ENCODE measurements around the gene LINGO3.
"Not testable (repeated sequence)": the region's sequence is repeated elsewhere in the genome, so short reads cannot be mapped to it uniquely, and the experiment has no call there.

Gene LINGO3

GRCh38 chr19:2287585-2288337, 20.2 kb downstream of the LINGO3 start:
- DNase-seq (ENCODE audit: insufficient read length, low spot score), result no peak
- FAIRE-seq, result no peak
- TF ChIP-seq PAX5 (IDR thresholded peaks at IDR 0.05; ENCODE audit: insufficient read depth, low read length, severe bottlenecking) (no peak), POLR2A (IDR thresholded peaks at IDR 0.05; ENCODE audit: low read depth, low read length) (peak; percentile 50; the same call in 1 of the 2 replicates)

DNA sequence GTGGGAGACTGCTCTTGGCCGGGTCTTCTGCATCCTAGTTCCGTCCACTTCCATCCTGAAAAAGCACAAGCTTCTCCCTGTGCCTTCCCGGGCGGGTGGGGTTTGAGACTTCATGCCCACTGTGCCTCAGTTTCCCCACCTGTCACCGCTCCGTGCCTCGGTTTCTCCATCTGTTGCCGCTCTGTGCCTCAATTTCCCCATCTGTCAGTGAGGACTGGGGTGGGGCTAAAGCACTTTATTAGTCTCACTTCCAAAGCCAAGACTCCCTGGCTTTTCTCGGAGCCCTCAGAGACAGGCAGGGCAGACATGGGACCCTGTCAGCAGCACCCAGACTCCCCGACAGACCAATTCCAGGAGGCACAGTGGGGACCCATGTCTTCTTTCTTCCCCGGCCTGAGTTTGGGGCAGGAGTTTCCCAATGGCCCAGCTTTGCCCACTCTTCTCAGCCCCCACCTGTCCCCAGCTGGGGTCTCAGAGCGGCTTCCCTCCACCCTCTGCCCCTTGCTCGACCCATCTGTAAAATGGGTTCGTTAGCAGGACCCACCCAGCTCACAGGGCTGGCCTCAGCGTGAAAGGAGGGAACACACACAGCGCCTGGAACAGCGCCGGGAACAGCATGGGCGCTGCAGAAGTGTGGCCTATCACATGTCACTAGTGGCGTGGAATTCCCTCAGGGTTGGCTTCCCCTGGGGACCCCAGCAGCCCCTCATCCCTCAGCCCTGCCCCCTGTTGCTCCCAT, 21.4 kb downstream of the LINGO3 start:
- no peak for FAIRE-seq
- TF ChIP-seq POLR2AphosphoS5 (IDR thresholded peaks at IDR 0.05; ENCODE audit: low read depth, low read length) (0 out of 2 replicates have a peak, but pooled peaks have one; percentile 9), SPI1 (IDR thresholded peaks at IDR 0.05; ENCODE audit: low read depth, low read length) (no peak)
- DNase-seq (ENCODE audit: insufficient read length, low spot score), result no peak

DNA sequence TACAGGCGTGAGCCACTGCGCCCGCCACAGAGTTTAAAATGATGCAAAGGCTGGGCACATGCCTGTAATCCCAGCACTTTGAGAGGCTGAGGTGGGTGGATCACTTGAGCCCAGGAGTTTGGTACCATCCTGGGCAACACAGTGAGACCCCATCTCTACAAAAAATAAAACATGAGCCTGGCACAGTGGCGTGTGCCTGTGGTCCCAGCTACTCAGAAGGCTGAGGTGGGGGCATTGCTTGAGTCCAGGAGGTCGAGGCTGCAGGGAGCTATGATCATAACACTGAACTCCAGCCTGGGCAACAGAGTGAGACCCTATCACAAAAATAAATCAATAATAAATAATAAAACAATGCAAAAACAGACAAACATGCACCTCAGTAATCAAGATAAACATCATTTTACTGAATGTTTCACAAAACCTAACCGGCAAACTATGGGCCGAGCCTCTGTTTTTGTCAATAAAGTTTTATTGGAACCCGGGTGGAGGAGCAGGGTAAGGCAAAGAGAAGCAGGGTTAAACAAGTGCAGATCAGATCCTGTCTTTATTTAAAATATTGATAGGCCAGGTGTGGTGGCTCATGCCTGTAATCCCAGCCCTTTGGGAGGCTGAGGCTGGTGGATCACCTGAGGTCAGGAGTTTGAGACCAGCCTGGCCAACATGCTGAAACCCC, 24.0 kb downstream of the LINGO3 start:
- TF ChIP-seq POU2F2 (IDR thresholded peaks at IDR 0.05; ENCODE audit: low read depth, low read length) (no peak), PAX5 (IDR thresholded peaks at IDR 0.05; ENCODE audit: insufficient read depth, low read length, severe bottlenecking) (no peak), POLR2A (IDR thresholded peaks at IDR 0.05; ENCODE audit: low read depth, low read length) (no peak), TAF1 (IDR thresholded peaks at IDR 0.05; ENCODE audit: low read depth, low read length) (no peak), POLR2AphosphoS5 (IDR thresholded peaks at IDR 0.05; ENCODE audit: low read depth, low read length) (no peak), SPI1 (IDR thresholded peaks at IDR 0.05; ENCODE audit: low read depth, low read length) (no peak)
- FAIRE-seq (no peak), DNase-seq (ENCODE audit: insufficient read length, low spot score) (no peak)

DNA sequence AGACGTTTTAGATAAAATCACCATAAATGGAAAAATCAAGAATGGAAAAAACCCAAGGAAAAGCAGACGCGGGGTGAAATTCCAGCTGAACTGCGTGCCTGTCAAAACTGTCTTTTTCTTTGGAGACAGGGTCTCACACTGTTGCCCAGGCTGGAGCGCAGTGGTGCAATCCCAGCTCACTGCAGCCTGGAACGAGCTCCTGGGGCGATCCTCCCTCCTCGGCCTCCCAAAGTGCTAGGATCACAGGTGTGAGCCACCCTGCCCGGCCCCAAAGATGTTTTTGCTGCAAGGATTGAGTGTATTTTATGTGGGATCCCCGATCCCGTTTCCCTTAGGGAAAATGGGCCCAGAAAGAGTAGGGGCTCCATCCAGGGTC, 25.1 kb downstream of the LINGO3 start:
- DNase-seq (ENCODE audit: insufficient read length, low spot score), result no peak
- FAIRE-seq, result no peak
- TF ChIP-seq POU2F2 (IDR thresholded peaks at IDR 0.05; ENCODE audit: low read depth, low read length) (no peak), TAF1 (IDR thresholded peaks at IDR 0.05; ENCODE audit: low read depth, low read length) (no peak)

DNA sequence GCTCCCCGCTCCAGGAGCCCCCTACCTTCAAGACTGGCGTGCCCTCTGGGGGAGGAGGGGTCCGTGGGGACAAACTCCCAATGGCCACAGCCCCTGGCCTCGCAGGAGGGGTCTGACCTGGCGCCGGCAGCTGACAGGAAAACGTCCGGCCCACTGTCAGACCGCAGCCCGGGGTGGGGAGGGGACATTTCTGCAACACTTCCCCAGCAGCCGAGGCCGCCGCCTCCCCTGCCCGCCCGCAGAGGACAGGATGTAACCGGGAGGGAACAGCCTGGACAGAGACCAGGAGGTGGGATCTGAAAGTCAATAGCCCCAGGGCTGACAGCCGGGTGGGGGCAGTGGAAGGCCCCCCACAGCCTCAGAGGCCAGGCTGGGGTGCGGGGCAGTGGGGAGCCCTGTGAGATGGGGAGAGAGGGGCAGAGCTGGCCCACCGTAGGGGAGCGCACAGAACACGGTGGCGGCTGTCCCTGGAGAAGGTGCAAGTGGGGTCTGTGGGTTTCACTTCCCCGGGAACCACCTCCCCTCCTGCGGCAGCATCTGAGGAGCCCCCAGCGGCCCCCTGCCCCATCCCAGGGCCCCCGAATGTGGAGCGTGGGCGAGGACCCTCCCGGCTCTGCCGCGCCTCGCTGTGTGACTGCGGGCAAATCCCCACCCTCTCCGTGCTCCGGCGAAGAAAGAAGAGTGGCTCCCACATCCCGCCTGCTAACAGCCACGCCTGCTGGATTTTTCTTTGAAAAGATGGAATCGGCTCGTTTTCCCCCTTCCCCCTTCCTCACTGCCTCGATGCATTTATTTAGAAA, 25.7 kb downstream of the LINGO3 start, which contains the start of gene PEAK3:
Gene PEAK3, minus strand, starts transcription at position 114 of the 800 bp plus-strand sequence. CDS start 1,244 bp downstream, outside the sequence.
- no peak for TF ChIP-seq POU2F2 (IDR thresholded peaks at IDR 0.05; ENCODE audit: low read depth, low read length)
- peak; percentile 43 for TF ChIP-seq SPI1 (IDR thresholded peaks at IDR 0.05; ENCODE audit: low read depth, low read length)
- TF ChIP-seq TAF1 (IDR thresholded peaks at IDR 0.05; ENCODE audit: low read depth, low read length), result no peak
- TF ChIP-seq POLR2A (IDR thresholded peaks at IDR 0.05; ENCODE audit: low read depth, low read length), result no peak
- peak; percentile 18; the same call in 1 of the 2 replicates for TF ChIP-seq POLR2AphosphoS5 (IDR thresholded peaks at IDR 0.05; ENCODE audit: low read depth, low read length)
- TF ChIP-seq PAX5 (IDR thresholded peaks at IDR 0.05; ENCODE audit: insufficient read depth, low read length, severe bottlenecking), result no peak
- FAIRE-seq (peak; percentile 81), DNase-seq (ENCODE audit: insufficient read length, low spot score) (no peak)

- 0 out of 2 replicates have a peak, but pooled peaks have one; percentile 32 for TF ChIP-seq SPI1 (IDR thresholded peaks at IDR 0.05; ENCODE audit: low read depth, low read length)
- not testable (repeated sequence) for DNase-seq (ENCODE audit: insufficient read length, low spot score); FAIRE-seq
Measured at GRCh38 chr19:2281265-2282061, 26.5 kb downstream of the LINGO3 start.

DNA sequence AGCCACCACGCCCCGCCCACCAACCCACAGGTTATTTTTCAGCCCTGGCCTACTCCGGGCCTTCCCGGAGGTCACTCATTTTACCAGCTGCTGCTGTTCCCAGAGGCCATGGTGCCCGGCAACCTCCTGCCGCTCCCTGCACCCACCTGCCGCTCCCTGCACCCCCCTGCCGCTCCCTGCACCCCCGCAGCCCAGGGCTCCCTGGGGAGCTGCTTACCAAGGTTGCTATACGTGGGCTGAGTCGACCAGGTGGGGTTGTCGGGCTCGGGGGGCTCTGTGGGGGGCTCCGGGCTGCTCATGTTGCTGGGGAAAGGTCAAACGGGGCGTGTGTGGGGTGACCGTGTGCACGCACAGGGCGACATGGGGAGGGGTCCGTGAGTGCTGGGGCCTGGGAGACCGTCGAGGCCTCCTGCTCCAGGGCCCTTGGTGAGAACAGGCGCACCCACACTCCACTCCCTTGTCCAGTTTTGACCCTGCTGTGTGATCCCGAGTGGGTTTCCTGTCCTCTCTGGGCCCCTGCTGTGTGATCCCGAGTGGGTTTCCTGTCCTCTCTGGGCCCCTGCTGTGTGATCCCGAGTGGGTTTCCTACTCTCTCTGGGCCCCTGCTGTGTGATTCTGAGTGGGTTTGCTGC, 27.2 kb downstream of the LINGO3 start:
- TF ChIP-seq SPI1 (IDR thresholded peaks at IDR 0.05; ENCODE audit: low read depth, low read length), result no peak
- no peak for TF ChIP-seq POLR2AphosphoS5 (IDR thresholded peaks at IDR 0.05; ENCODE audit: low read depth, low read length)
- TF ChIP-seq TAF1 (IDR thresholded peaks at IDR 0.05; ENCODE audit: low read depth, low read length), result no peak
- no peak for TF ChIP-seq PAX5 (IDR thresholded peaks at IDR 0.05; ENCODE audit: insufficient read depth, low read length, severe bottlenecking)
- TF ChIP-seq POU2F2 (IDR thresholded peaks at IDR 0.05; ENCODE audit: low read depth, low read length), result no peak
- TF ChIP-seq POLR2A (IDR thresholded peaks at IDR 0.05; ENCODE audit: low read depth, low read length), result no peak
- FAIRE-seq (no peak), DNase-seq (ENCODE audit: insufficient read length, low spot score) (no peak)

DNA sequence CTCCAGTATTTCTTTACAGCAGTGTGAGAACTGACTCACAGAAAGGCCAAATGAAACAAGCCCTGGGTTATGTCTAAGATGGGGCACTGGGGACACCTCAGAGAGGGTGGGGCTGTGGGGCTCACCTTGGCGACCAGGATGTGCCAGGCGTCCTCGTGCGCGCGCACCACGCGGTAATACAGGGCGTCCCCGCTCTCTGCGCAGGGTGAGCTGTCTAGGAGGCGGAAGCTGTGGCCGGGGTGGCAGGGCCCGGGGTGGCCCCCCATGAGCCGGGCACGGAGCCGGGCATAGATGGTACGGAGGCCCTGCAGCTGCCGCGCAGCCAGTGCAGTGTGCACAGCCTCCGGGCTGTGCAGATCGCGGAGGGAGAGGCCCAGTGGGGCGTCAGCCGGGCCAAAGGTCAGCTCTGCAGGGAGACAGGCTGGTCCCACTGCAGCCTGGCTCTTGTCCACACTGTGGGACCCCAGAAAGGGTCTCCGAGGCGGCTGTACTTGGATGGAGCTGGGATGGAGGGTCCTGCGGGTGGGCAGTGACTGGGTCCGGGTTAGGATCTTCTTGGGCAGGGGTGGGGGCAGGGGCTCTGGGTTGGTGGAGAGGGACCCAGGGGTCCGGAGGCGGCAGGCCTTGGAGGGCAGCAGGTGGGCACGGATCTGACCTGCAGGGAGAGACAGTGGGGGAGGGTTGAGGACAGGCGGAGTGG, 29.3 kb downstream of the LINGO3 start:
- FAIRE-seq, result no peak
- TF ChIP-seq POLR2AphosphoS5 (IDR thresholded peaks at IDR 0.05; ENCODE audit: low read depth, low read length) (peak; percentile 67; the same call in 1 of the 2 replicates), PAX5 (IDR thresholded peaks at IDR 0.05; ENCODE audit: insufficient read depth, low read length, severe bottlenecking) (no peak)
- DNase-seq (ENCODE audit: insufficient read length, low spot score), result no peak

All from GM12891 (cell line).